B cell (primary cell): ENCODE measurements around the gene XG. TPM values are rescaled to one million over a fixed set of nuclear protein-coding genes. Genes with fewer than 3 reads are reported as not detected.
"Not testable (repeated sequence)": the region's sequence is repeated elsewhere in the genome, so short reads cannot be mapped to it uniquely, and the experiment has no call there.

Source experiments
- ATAC-seq: fragments of 200-7000 bp; cut with Tn5 transposase; one replicate; pipeline ENCODE4 v1.10.0; 2021; ENCODE audit warnings: low read depth, mild to moderate bottlenecking, moderate number of reproducible peaks, moderate library complexity
- CTCF ChIA-PET: fragments of 350-600 bp; sonication (Branson Sonifier 250); formaldehyde crosslinking; loops from one replicate; lab custom pipeline; 2021; ENCODE audit warnings: antibody characterized with exemption, inconsistent platforms; lab: Charles Lee
- POLR2A ChIA-PET: fragments of 350-600 bp; sonication (Branson Sonifier 250); formaldehyde crosslinking; loops from one replicate; lab custom pipeline; 2021; ENCODE audit warnings: antibody characterized with exemption; lab: Charles Lee
- DNase-seq: peaks from one replicate; pipeline ENCODE4 v3.0.0; 2013
- H2AFZ ChIP-seq: 2 replicates; pipeline ENCODE4 v1.6.1; 2012; ENCODE audit warnings: mild to moderate bottlenecking, low read depth, low read length; ENCODE audit not compliant: insufficient read depth, poor library complexity, severe bottlenecking
- H3K27ac ChIP-seq, 2 donors: 1 replicate in 1 of 2; 2 replicates in 1 of 2; pipeline ENCODE4 v1.5.1; 2012 to 2013; ENCODE audit warnings: low read length in 2 of 2, mild to moderate bottlenecking in 2 of 2, moderate library complexity in 1 of 2
- H3K27me3 ChIP-seq, 4 experiments: fragments of 200-600 bp in 1 of 4; sonication (generic) in 1 of 4; replicated peaks in 1 of 4; 1 replicate in 2 of 4; 2 replicates in 2 of 4; pipeline versions ENCODE4 v1.6.1 to v1.7.0; 2013 to 2016; ENCODE audit warnings: low read length in 3 of 4, mild to moderate bottlenecking in 2 of 4, mixed read lengths in 1 of 4, moderate library complexity in 1 of 4; ENCODE audit not compliant: insufficient read depth in 4 of 4, control insufficient read depth in 3 of 4; ENCODE audit errors: control extremely low read depth in 1 of 4
- H3K36me3 ChIP-seq, 2 experiments: replicated peaks in 1 of 2; 1 replicate in 1 of 2; 2 replicates in 1 of 2; pipeline versions ENCODE4 v1.6.1 to v1.7.1; 2013; ENCODE audit warnings: low read length in 1 of 2; ENCODE audit not compliant: insufficient read depth in 2 of 2, control insufficient read depth in 1 of 2; ENCODE audit errors: control extremely low read depth in 1 of 2, extremely low read depth in 1 of 2
- H3K4me1 ChIP-seq, 2 donors: fragments of 200-600 bp in 1 of 2; sonication (generic) in 1 of 2; 1 replicate in 1 of 2; 2 replicates in 1 of 2; pipeline versions ENCODE4 v1.5.1 to v1.6.1; 2013 to 2017; ENCODE audit warnings: low read length in 2 of 2; ENCODE audit not compliant: control insufficient read depth in 2 of 2, insufficient read depth in 2 of 2
- H3K4me2 ChIP-seq: replicated peaks from 2 replicates; pipeline ENCODE3; 2012; ENCODE audit warnings: mild to moderate bottlenecking, low read depth, low read length; ENCODE audit not compliant: poor library complexity, severe bottlenecking
- H3K4me3 ChIP-seq, 5 experiments: fragments of 200-600 bp in 1 of 5; sonication (generic) in 1 of 5; 1 replicate in 3 of 5; 2 replicates in 2 of 5; pipeline versions ENCODE4 v1.5.1 to v1.7.0; 2011 to 2016; ENCODE audit warnings: low read length in 4 of 5, mild to moderate bottlenecking in 4 of 5, low read depth in 2 of 5, control low read depth in 1 of 5, moderate library complexity in 1 of 5; ENCODE audit not compliant: insufficient read depth in 1 of 5; ENCODE audit errors: control extremely low read depth in 1 of 5, extremely low read depth in 1 of 5
- H3K79me2 ChIP-seq: fragments of 200-600 bp; sonication (generic); one replicate; pipeline ENCODE4 v1.6.0; 2016; ENCODE audit warnings: low read length; ENCODE audit not compliant: control insufficient read depth, insufficient read depth
- H3K9ac ChIP-seq: fragments of 200-600 bp; sonication (generic); 2 replicates; pipeline ENCODE4 v1.6.1; 2017; ENCODE audit warnings: mild to moderate bottlenecking, low read length, moderate library complexity
- H3K9me3 ChIP-seq, 3 donors: one replicate each; pipeline versions ENCODE4 v1.6.1 to v1.7.1; 2013; ENCODE audit warnings: low read length in 2 of 3; ENCODE audit not compliant: control insufficient read depth in 2 of 3, insufficient read depth in 1 of 3; ENCODE audit errors: control extremely low read depth in 1 of 3
- H4K20me1 ChIP-seq: 2 replicates; pipeline ENCODE4 v1.6.0; 2012; ENCODE audit warnings: mild to moderate bottlenecking, low read length; ENCODE audit not compliant: insufficient read depth, control insufficient read depth, poor library complexity, severe bottlenecking
- H3K27ac Mint-ChIP-seq: one replicate; pipeline ENCODE4 v1.8.0; 2021; ENCODE audit warnings: mixed read lengths
- H3K27me3 Mint-ChIP-seq: one replicate; pipeline ENCODE4 v1.8.0; 2021; ENCODE audit warnings: mixed read lengths
- H3K4me1 Mint-ChIP-seq: one replicate; pipeline ENCODE4 v1.8.0; 2021; ENCODE audit warnings: mixed read lengths
- H3K4me3 Mint-ChIP-seq: one replicate; pipeline ENCODE4 v1.8.0; 2021; ENCODE audit warnings: mixed read lengths
- H3K9me3 Mint-ChIP-seq: one replicate; pipeline ENCODE4 v1.8.0; 2022; ENCODE audit warnings: mixed read lengths; ENCODE audit not compliant: insufficient read depth
- EZH2 ChIP-seq: IDR thresholded peaks from 2 replicates; pipeline ENCODE4 v1.6.1; 2012; ENCODE audit warnings: borderline replicate concordance, low read depth, mild to moderate bottlenecking, moderate library complexity, low read length; ENCODE audit not compliant: insufficient read depth, poor library complexity, severe bottlenecking
- WGBS: methylation state at CpG from one replicate; pipeline ENCODE4 v1.1.5; 2013; ENCODE audit warnings: missing lambda C conversion rate; ENCODE audit not compliant: insufficient coverage; 5-methylcytosine and 5-hydroxymethylcytosine counted together
- intact Hi-C: fragments of 100-400 bp; cut with micrococcal nuclease; formaldehyde crosslinking; loops from one replicate; pipeline ENCODE4 v1.10.0; 2022
- polyA plus RNA-seq: library from polyadenylated mRNA; depleted of rRNA; stranded (reverse); fragments of >200 nt; gene quantifications from 2 replicates; pipeline ENCODE4 v1.2.3, GENCODE V29; 2012
- total RNA-seq, 2 donors: library from RNA; stranded (reverse); fragments of 120-200 nt in 1 of 2; gene quantifications; 1 replicate in 1 of 2; 2 replicates in 1 of 2; pipeline versions ENCODE4 v1.2.3 to v1.2.4, GENCODE V29; 2013 to 2022
- TF ChIP-seq, protein P1 (sequence below): fragments of 200-600 bp; IDR thresholded peaks from one replicate; pipeline ENCODE4 v1.8.0; 2022; ENCODE audit warnings: antibody characterized with exemption, mild to moderate bottlenecking

Gene XG
- total and polyA plus RNA-seq, 2 donors (not counting 1 experiment from before 2014, with no cell fraction given): 0.03 TPM; not detected in 1

- 90% methylated on average over 2 of the region's 4 CpGs for WGBS
- Histone ChIP-seq H3K9ac (no peak overlapping the region), H2AFZ (no peak overlapping the region), H3K79me2 (no peaks in the 10 kb centered on the region), H4K20me1 (no peaks in the 10 kb centered on the region), H3K36me3 (no peaks in the 10 kb centered on the region), H3K27me3 (no peaks in the 10 kb centered on the region), H3K4me1 (peaks cover 0 to 4% of the 10 kb centered on the region in 2 donors), H3K9me3 (no peaks in the 10 kb centered on the region), H3K4me2 (no peak overlapping the region), H3K4me3 (no peak overlapping the region), H3K27ac (no peak overlapping the region)
- no peaks in the 10 kb centered on the region for H3K4me1 Mint-ChIP-seq
- H3K27me3 Mint-ChIP-seq: no peaks in the 10 kb centered on the region
- intact Hi-C loops: no loop called here
- no peak overlapping the region for H3K4me3 Mint-ChIP-seq
- H3K9me3 Mint-ChIP-seq: no peaks in the 10 kb centered on the region
- H3K27ac Mint-ChIP-seq: no peak overlapping the region
- ATAC-seq (no peak), DNase-seq (no peak)
- ChIA-PET POLR2A (no interaction called here), CTCF (no interaction called here)
- TF ChIP-seq, protein P1, sequence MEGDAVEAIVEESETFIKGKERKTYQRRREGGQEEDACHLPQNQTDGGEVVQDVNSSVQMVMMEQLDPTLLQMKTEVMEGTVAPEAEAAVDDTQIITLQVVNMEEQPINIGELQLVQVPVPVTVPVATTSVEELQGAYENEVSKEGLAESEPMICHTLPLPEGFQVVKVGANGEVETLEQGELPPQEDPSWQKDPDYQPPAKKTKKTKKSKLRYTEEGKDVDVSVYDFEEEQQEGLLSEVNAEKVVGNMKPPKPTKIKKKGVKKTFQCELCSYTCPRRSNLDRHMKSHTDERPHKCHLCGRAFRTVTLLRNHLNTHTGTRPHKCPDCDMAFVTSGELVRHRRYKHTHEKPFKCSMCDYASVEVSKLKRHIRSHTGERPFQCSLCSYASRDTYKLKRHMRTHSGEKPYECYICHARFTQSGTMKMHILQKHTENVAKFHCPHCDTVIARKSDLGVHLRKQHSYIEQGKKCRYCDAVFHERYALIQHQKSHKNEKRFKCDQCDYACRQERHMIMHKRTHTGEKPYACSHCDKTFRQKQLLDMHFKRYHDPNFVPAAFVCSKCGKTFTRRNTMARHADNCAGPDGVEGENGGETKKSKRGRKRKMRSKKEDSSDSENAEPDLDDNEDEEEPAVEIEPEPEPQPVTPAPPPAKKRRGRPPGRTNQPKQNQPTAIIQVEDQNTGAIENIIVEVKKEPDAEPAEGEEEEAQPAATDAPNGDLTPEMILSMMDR: no peak
- TF ChIP-seq EZH2: no peak
These were observed 47.5 kb downstream of the XG start for GRCh38 chrX:2799369-2799768.

DNA sequence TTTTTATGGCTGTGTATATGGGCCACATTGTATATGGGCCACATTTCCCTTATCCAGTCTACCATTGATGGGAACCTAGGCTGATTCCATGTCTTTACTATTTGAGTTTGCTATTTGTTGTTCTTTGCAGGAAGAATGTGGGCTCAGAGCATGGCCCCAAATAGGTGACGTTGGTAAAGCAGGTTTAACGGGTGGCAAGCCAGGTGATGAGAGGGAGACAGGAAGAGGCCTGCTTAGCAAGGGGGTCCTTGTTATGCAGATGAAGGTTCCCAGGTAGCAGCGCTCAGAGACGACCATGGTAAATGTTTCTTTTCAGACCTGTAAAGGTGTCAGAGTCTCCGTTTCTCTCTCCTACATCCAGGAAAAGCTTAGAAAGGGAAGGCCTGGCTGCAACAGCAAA is 48.1 kb downstream of the XG start:
- H3K27ac Mint-ChIP-seq, DNase-seq, H3K4me2 ChIP-seq, POLR2A ChIA-PET, H2AFZ ChIP-seq, H3K4me3 Mint-ChIP-seq, H3K4me1 Mint-ChIP-seq, H3K9me3 ChIP-seq, H3K4me1 ChIP-seq, H3K9ac ChIP-seq, ATAC-seq, H3K27ac ChIP-seq, H3K9me3 Mint-ChIP-seq, CTCF ChIA-PET, H3K79me2 ChIP-seq, intact Hi-C loops, H3K36me3 ChIP-seq, H3K27me3 Mint-ChIP-seq, H3K27me3 ChIP-seq, H4K20me1 ChIP-seq, H3K4me3 ChIP-seq: not testable (repeated sequence)
- no CpG with 5 or more reads among the region's 5 CpGs for WGBS
